HG03280 (cell line): ENCODE results near the gene GAPVD1.
"Not testable (repeated sequence)": the region's sequence is repeated elsewhere in the genome, so short reads cannot be mapped to it uniquely, and the experiment has no call there.

Experiments used
- ATAC-seq: cut with Tn5 transposase; IDR thresholded peaks from one replicate; pipeline ENCODE4 v1.9.1; 2021; ENCODE audit warnings: mild to moderate bottlenecking, moderate library complexity; ENCODE audit not compliant: unreplicated experiment

The GAPVD1 gene

GRCh38 chr9:125304273-125304672 is 42.6 kb downstream of the GAPVD1 start:
- no peak for ATAC-seq

- ATAC-seq, result no peak
These were observed 50.8 kb downstream of the GAPVD1 start for GRCh38 chr9:125312411-125312810.

DNA sequence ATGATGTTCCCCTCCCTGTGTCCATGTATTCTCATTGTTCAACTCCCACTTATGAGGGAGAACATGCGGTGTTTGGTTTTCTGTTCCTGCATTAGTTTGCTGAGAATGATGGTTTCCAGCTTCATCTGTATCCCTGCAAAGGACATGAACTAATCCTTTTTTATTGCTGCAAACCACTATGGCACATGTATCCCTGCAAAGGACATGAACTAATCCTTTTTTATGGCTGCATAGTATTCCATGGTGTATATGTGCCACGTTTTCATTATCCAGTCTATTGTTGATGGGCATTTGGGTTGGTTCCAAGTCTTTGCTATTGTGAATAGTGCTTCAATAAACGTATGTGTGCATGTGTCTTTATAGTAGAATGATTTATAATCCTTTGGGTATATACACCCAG is 54.7 kb downstream of the GAPVD1 start:
- not testable (repeated sequence) for ATAC-seq

DNA sequence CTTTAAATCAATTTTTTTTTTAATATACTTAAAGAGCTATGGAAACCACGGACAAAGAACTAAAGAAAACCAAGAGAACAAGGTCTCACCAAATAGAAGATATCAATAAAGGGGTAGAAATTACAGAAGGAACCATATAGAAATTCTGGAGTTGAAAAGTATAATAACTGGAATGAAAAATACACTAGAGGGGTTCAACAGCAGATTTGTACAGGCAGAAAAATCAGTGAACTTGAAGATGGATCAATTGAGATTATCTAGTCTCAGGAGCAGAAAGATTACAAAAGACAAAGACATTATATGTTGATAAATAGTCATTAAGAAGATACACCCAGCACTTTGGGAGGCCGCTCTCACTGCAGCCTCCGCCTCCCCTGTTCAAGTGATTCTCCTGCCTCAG is 56.1 kb downstream of the GAPVD1 start:
- no peak for ATAC-seq

- no peak for ATAC-seq
These were observed 59.9 kb downstream of the GAPVD1 start for GRCh38 chr9:125321496-125321895.

DNA sequence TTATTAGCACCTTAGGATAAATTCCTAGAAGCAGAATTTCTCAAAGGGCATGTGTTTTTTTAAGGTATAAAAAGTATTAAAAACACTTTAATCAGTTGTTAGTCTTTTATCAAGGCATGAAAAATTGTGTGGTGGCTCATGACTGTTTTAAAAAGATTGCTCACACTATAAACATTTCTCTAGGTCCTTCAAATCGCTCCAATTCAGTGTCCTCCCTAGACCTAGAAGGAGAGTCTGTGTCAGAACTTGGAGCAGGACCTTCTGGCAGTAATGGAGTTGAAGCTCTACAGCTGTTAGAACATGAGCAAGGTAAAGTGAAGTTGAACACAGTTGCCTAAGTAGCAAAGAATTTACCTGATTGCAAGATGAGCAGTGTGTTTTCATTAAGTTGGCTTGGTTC is 62.0 kb downstream of the GAPVD1 start:
- ATAC-seq, result no peak

- no peak for ATAC-seq
These were observed 64.2 kb downstream of the GAPVD1 start for GRCh38 chr9:125325826-125326225.

GRCh38 chr9:125329978-125330377 is 68.4 kb downstream of the GAPVD1 start:
- ATAC-seq, result no peak

DNA sequence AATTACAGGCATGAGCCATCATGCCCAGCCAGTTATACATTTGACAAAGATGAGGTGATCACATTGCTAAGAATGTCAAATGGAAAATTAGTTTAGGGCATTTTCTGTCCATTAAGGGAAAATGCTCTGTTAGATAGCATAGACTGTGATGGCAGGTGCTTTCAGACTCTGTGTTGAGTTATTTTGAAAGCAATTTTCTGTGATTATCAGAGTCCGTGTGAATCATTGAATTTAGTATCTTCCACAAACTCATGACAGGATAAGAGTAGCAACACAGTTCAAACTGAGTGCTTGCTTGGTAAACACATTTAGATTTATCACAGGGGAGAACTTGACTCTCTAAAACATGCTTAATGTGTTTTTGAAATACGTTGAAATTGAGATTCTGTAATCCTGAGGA is 69.0 kb downstream of the GAPVD1 start:
- ATAC-seq, result no peak

DNA sequence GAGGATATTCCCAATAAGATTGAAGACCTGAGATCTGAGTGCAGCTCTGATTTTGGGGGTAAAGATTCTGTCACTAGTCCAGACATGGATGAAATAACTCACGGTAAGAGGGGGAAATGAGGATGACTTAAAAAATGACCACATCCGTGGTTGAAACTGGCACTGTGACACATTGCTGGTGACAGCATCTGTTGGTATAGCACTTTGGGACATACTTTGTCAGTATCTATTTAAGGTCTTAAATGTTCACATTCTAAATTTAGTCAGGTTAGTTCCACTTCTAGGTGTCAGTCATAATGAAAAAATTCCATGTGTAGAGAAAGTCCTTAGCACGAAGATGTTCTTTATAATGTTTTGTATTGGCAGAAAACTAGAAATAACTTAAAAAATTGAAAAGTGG is 70.9 kb downstream of the GAPVD1 start:
- peak; percentile 74 for ATAC-seq

- no peak for ATAC-seq
These were observed 75.6 kb downstream of the GAPVD1 start for GRCh38 chr9:125337236-125337635.

DNA sequence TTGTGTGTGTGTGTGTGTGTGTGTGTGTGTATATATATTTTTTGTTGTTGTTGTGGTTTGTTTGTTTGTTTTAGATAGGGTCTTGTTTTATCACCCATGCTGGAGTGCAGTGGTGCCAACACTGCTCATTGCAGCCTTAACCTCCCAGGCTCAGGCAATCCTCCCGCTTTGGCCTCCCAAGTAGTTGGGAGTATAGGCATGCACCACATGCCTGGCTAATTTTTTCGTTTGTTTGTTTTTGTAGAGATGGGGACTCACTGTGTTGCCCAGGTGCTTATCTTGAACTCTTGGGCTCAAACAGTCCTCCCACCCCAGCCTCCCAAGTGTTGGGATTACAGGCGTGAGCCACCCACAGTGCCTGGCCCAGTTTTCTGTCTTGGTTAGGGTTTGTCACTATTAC is 77.3 kb downstream of the GAPVD1 start:
- no peak for ATAC-seq

GRCh38 chr9:125341566-125341965 is 79.9 kb downstream of the GAPVD1 start:
- no peak for ATAC-seq

GRCh38 chr9:125343518-125344275 is 82.1 kb downstream of the GAPVD1 start:
- no peak for ATAC-seq

DNA sequence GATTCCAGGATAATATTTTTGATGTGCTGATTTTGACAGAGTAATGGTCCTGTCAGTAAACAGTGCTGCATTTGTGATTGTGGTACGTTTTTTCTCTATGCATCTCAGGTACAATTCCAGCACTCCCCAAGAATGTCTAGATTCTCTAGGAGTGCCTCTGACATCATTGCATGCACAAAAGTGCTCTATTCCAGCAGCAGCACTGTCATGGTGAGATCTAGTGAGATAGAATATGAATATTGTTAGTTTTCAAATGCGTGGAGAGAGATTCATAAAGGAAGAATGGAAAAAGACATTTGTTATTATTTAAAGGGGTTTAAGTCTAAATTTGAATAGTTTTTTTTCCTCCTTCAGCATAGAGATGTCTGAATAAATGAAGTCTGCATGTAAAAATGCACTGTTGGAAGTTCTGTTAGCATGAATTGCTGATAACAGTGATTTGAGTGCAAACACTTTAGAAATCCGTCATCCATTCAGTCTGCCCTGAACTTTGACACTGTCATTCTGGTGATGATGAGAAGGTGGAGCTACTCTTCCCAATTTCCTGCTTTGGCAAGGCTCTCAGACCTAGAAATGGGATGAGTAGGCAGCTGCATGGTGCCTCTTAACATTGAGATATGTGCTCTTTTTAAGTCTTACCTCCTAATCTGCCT is 84.6 kb downstream of the GAPVD1 start:
- ATAC-seq, result no peak

DNA sequence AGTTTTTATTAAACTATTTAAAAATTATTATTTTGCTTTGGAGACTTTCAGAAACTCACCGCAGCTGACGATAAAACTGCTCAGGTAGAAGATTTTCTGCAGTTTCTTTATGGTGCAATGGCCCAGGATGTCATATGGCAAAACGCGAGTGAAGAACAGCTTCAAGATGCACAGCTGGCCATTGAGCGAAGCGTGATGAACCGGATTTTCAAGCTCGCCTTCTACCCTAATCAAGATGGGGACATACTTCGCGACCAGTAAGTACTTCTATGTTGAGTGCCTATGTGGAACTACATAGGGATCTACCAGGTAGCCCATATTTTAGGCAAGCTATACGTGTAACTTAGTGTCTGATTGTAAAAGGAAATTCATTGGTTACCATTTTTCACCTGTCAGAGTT is 94.0 kb downstream of the GAPVD1 start:
- no peak for ATAC-seq

DNA sequence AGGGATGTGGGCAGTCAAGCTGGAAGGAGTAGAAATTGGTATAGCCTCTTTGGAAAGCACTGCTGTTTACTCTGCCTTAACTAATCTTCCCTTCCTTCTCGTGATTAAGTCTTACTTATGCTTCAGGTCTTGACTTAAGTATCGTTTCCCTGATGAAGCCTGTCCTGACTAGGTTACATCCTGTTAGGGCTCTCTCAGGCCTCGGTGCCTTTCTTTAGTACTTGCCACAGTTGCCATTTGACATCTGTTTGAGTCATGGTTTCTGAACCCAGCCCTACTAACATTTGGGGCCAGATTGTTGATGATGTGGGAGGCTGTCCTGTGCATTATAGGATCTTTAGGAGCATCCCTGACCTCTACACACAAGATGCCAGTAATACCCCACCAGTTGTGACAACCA is 94.4 kb downstream of the GAPVD1 start:
- ATAC-seq, result no peak

DNA sequence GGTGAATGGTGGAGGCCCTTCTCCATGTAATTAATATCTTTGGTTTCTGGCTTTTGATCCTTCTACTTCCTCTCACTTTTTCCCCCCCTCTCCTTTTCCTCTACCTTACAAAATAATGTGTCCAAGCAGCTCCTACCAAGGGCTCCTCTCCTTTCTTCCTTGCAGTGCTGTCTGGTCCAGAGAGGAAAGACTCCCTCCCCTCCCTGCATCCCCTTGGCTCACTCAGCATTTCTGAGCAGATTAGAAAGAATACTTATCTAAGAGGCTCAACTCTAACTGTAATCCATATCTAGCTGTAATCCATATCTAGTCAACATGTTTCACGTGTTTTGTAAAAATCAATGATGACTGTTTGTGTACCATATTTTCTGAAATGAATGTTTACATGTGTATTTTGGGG is 97.4 kb downstream of the GAPVD1 start:
- no peak for ATAC-seq

- no peak for ATAC-seq
These were observed 99.0 kb downstream of the GAPVD1 start for GRCh38 chr9:125360601-125361000.

DNA sequence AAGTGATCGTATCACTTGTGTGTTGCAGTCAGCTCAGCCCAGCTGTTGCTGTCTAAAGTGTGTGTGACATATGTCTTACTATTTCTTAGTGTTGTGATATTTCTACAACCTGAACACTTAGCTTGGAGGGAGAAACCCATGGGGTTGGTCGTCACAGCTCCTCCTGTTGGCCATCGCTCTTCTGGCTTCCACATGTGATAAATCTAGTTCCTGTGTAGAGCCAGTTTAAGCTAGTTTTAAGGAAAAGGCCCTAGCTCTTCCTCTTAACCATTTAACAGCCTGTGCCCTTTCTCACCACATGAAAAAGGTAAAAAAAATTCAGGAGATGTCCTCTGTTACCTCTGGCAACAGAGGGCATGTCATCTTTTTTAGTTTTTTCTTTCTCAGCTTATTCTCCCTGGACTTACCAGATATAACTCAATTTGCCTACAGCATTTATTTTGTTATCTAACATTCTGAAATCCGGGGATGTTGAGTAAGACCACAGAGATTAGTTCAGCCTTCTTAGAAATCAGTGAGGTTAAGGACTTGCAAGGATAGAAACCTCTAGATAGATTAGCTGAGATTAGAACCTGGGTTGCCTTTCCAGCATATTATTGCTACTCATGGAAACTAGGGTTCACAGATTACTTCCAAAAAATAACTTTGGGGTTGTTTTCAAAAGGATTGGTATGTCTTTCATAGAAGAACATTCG is 100.4 kb downstream of the GAPVD1 start:
- no peak for ATAC-seq

DNA sequence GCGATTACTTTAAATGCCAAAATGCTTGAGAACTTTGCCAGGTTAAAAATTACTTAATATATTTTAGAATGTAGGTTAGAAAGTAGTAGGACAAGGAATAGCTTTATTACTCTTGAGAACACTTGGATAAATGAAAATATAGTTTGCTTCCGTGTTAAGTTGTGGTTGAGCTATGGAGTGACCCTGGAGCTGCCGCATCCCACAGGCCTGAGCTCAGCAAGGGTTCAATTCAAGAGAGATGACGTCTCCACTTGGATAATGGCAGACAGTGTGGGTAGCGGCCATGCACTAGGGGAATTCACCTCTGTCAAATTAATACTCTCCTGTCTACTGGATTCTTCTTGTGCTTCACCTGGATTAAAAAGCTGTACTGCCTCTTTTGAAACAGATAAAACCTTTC is 105.0 kb downstream of the GAPVD1 start:
- ATAC-seq, result no peak

DNA sequence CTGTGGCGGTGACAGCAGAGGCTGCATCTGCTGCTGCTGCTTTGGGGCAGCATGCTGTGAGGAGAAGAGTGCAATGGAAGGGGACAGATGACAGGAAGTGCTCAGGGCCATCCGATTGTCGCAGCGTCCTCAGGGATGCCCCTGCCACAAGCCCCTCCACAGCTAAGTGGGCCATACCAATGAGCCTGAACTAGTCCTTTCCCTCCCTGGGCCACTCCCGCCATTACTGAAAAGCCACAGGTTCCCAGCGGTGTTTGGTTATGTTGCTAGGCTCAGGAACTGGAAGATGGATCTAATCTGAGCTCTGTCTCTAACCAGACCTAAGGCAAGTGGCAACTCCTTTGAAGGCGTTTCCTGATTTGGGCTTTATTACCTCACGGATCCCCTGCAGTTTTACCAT is 109.2 kb downstream of the GAPVD1 start:
- no peak for ATAC-seq
